Memory B cell (primary cell): ENCODE data around the gene NLRP6.

Experiments
- ATAC-seq: fragments of 150-1000 bp; cut with Tn5 transposase; 2 replicates; pipeline ENCODE4 v1.10.0; 2021; ENCODE audit warnings: low read depth, mild to moderate bottlenecking, moderate library complexity
- DNase-seq, 2 donors: peaks; one replicate each; pipeline ENCODE4 v3.0.0; 2022; ENCODE audit warnings: low spot score in 2 of 2
- H3K27ac Mint-ChIP-seq: one replicate; pipeline ENCODE4 v1.8.0; 2022; ENCODE audit warnings: mild to moderate bottlenecking, moderate library complexity, mixed read lengths
- H3K27me3 Mint-ChIP-seq: one replicate; pipeline ENCODE4 v1.8.0; 2022; ENCODE audit warnings: mixed read lengths
- H3K36me3 Mint-ChIP-seq: one replicate; pipeline ENCODE4 v1.8.0; 2022; ENCODE audit warnings: mild to moderate bottlenecking, mixed read lengths
- H3K4me1 Mint-ChIP-seq: one replicate; pipeline ENCODE4 v1.8.0; 2022; ENCODE audit warnings: mixed read lengths
- H3K4me3 Mint-ChIP-seq: one replicate; pipeline ENCODE4 v1.8.0; 2022; ENCODE audit warnings: mild to moderate bottlenecking, moderate library complexity, mixed read lengths
- H3K9me3 Mint-ChIP-seq: one replicate; pipeline ENCODE4 v1.8.0; 2022; ENCODE audit warnings: mixed read lengths

Gene NLRP6

DNA sequence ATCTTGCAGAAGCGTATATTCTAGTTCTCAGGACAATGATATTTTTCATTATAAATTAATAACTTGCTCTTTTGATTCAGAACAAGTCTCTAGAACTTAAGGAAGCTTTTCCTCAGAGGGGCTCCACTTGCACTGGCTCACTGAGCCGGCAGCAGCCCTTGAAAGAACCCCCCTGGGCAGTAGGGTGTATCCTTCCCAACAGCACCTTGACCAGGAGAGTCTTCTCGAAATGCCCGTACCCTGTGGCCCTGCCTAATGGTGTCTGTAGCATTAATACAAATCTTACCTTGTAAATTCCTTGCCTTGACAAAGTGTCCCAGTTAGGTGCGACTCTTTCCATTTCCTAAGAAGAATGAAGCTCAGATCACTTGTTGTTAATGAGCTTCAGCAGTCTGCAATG is 27.9 kb upstream of the NLRP6 start:
- Mint-ChIP-seq H3K27me3 (no peaks in the 10 kb centered on the region), H3K4me1 (peaks cover 8% of the 10 kb centered on the region), H3K4me3 (no peak overlapping the region), H3K27ac (no peak overlapping the region), H3K36me3 (peaks cover 36% of the 10 kb centered on the region), H3K9me3 (no peaks in the 10 kb centered on the region)
- ATAC-seq (no peak), DNase-seq (no peak)

DNA sequence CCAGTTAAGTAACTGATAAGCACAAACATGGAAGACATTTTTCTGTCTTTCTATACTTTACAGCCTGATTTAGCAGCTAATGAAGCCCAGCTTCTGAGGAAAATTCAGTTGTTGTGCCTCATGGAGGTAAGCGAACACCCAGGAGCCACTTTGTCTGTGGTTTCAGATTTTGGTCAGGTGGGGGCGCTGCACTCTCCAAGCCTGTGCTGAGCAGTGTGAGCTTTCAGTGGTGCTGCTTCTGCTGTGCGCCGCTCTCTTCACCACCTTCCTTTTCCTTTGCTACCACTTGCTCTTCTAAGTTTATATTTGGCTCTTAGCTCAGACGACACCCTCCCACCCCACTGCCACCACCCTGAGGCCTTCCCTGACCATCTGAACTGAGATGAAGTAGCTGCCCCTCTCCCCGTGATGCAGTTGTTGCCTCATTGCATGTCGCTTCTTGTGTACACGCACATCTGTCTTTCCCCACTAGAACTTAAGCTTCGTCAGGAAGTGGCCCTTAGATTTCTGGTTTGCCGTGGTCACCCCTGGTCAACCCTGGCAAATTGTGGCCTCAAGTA is 27.4 kb upstream of the NLRP6 start:
- DNase-seq = peak; percentile 70 to 79
- no peak overlapping the region for H3K27ac Mint-ChIP-seq
- H3K4me3 Mint-ChIP-seq = no peak overlapping the region
- H3K27me3 Mint-ChIP-seq = no peaks in the 10 kb centered on the region
- H3K36me3 Mint-ChIP-seq = peaks cover 32% of the 10 kb centered on the region
- peak; percentile 99 for ATAC-seq
- peaks cover 8% of the 10 kb centered on the region for H3K4me1 Mint-ChIP-seq
- peaks cover 1% of the 10 kb centered on the region for H3K9me3 Mint-ChIP-seq

DNA sequence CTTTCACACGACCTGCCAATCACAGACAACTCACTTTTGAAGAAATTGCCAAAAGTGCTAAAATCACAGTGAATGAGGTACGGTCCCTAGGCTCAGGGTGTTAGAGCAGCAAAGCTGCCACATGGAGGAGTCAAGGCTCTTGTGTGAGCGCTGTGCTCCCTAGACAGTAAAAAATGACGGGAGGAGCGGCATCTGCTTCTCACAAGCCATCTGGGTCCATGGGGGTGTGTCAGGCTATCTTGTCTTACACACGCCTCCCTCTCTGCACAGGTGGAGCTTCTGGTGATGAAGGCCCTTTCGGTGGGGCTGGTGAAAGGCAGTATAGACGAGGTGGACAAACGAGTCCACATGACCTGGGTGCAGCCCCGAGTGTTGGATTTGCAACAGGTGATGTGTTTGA is 26.7 kb upstream of the NLRP6 start:
- Mint-ChIP-seq H3K4me1 (peaks cover 11% of the 10 kb centered on the region), H3K27me3 (no peaks in the 10 kb centered on the region), H3K9me3 (peaks cover 1% of the 10 kb centered on the region), H3K36me3 (peaks cover 28% of the 10 kb centered on the region), H3K4me3 (no peak overlapping the region), H3K27ac (no peak overlapping the region)
- no peak for ATAC-seq
- DNase-seq = no peak

DNA sequence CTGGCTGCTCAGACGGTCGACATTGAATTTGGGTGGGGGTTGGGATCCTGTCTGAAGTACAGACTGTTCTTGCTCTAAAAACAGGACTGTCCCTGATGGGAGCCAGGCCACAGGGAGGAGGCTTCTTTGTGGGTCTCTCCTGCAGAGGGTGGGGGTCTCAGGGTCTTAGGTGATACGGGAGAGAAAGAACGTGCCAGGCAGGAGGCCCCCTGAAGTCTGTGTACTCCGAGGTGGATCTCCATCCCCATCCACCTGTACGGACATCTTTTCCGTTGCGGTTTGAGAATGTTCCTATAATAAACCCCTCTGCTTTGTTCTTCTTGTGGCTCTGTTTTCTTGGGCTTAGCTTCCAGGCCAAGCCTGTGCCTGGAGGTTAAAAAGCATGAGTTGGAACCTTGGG is 25.5 kb upstream of the NLRP6 start:
- ATAC-seq (no peak), DNase-seq (no peak)
- H3K9me3 Mint-ChIP-seq = peaks cover 1% of the 10 kb centered on the region
- H3K36me3 Mint-ChIP-seq = peaks cover 22% of the 10 kb centered on the region
- no peak overlapping the region for H3K4me3 Mint-ChIP-seq
- H3K27ac Mint-ChIP-seq = no peak overlapping the region
- no peaks in the 10 kb centered on the region for H3K27me3 Mint-ChIP-seq
- H3K4me1 Mint-ChIP-seq = peaks cover 15% of the 10 kb centered on the region

DNA sequence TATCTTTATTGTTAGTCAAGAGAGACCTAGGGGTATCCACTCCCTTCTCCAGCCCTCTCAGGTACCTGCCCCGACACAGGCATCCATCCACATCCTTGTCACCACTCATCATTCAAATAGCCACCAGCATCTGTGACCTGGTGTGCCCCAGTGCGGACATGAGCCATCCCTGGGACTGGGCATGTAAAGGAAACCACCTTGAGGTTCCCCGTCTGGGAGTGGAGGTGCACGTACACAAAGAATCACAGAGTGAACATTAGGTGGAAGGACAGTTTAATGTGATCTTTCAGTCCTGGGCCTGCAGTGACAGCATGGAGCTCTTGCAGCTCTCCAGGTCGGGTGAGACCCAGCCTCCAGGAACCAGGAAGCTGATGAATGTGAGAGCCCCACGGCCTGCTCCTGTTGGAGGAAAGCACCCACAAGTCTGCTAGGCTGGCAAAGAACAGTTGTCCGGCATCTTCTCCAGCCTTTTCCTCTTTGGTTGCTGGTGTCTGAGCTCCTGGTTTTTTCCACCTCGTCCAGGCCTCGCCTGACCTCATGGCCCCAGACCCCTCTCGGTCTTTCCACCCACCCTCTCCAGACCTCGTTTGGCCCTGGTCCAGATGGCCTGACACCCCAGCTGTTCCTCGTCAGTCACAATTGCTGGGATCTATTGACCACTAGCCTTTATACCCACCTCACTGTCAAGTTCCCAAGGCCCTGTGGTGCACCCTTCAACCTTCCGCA is 24.9 kb upstream of the NLRP6 start:
- H3K4me1 Mint-ChIP-seq = peaks cover 21% of the 10 kb centered on the region
- DNase-seq = no peak
- ATAC-seq = no peak
- peaks cover 1% of the 10 kb centered on the region for H3K9me3 Mint-ChIP-seq
- no peak overlapping the region for H3K4me3 Mint-ChIP-seq
- no peak overlapping the region for H3K27ac Mint-ChIP-seq
- H3K27me3 Mint-ChIP-seq = no peaks in the 10 kb centered on the region
- peaks cover 22% of the 10 kb centered on the region for H3K36me3 Mint-ChIP-seq

- Mint-ChIP-seq H3K36me3 (peaks cover 22% of the 10 kb centered on the region), H3K4me1 (peaks cover 22% of the 10 kb centered on the region), H3K27ac (no peak overlapping the region), H3K4me3 (no peak overlapping the region), H3K9me3 (peaks cover 1% of the 10 kb centered on the region), H3K27me3 (no peaks in the 10 kb centered on the region)
- DNase-seq (no peak), ATAC-seq (no peak)
Observed at GRCh38 chr11:253886-254270, 24.3 kb upstream of the NLRP6 start.

DNA sequence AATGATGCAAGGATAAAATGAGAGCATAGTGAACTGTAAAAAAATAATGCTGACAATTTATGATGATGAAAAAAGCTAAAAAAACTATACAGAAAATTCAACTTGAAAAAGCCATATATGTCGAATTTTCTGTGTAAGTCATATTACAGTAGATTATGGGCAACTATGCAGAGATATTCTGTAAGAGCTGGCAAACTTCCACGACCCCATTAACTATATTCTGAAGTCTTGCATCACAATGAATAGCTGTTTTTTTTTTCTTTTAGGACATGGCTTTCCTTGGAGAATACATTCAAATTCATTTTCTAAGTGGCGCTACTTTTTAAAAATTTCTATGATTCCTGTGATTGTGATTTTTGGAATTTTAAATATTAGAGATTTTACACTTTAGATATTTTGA is 23.0 kb upstream of the NLRP6 start:
- ATAC-seq (no peak), DNase-seq (no peak)
- Mint-ChIP-seq H3K27me3 (no peaks in the 10 kb centered on the region), H3K27ac (no peak overlapping the region), H3K9me3 (peaks cover 1% of the 10 kb centered on the region), H3K4me1 (peaks cover 19% of the 10 kb centered on the region), H3K36me3 (peaks cover 18% of the 10 kb centered on the region), H3K4me3 (no peak overlapping the region)

DNA sequence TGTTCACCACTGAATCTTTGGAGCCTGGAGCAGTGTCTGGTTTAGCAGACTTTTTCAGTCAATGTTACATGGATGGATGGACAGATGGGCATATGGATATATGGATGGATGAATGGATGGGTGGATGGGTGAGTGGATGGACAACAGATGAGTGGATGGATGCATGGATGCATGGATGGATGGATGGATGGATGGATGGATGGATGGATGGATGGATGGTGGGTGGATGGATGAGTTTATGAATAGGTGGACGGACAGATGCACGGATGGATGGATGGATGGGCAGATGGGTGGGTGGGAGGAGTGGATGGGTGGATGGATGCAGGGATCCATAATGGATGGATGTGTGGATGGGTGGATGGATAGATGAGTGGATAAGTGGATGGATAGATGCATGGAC is 22.4 kb upstream of the NLRP6 start:
- H3K27ac Mint-ChIP-seq = no peak overlapping the region
- DNase-seq (no peak), ATAC-seq (no peak)
- no peak overlapping the region for H3K4me3 Mint-ChIP-seq
- peaks cover 2% of the 10 kb centered on the region for H3K9me3 Mint-ChIP-seq
- peaks cover 18% of the 10 kb centered on the region for H3K36me3 Mint-ChIP-seq
- H3K27me3 Mint-ChIP-seq = no peaks in the 10 kb centered on the region
- H3K4me1 Mint-ChIP-seq = peaks cover 18% of the 10 kb centered on the region

DNA sequence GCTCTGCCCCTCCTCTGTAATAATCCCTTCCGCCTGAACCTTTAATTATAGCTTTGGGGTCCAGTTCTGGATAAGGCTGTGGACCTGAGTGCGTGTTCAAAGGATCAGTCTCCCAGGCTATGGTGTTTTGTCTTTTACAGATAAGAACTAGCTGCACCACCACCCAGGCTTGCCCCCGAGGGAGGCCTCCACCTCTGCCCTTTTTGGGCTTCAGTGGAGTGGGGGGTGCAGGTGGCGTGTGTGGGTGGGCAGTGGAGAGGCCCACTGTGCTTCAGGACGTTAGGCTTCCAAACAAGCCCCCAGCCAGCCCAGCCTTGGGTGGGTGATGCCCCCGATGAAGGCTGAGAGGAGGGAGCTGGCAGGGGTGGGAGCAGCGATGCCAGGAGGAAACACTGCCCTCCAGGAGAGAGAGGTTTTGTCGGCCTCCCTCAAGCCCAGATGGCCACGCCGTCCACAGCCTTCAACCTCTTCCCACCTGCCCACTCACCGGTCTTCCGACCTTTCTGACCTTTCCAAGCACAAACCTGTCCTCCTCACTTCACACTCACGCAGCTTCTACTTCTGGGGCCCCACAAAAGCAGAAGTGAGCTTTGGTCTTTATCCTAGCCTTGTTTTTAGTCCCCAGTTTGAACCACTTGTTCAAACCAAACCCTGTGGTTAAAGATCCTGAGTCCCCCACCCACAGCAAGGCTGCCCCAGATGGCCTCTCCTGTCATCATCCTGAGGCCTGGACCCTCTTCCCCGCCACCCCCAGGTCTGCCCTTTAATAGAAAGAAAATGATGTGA is 21.1 kb upstream of the NLRP6 start:
- no peaks in the 10 kb centered on the region for H3K27me3 Mint-ChIP-seq
- H3K4me3 Mint-ChIP-seq = peak overlapping the region; percentile 11
- H3K27ac Mint-ChIP-seq = no peak overlapping the region
- peaks cover 8% of the 10 kb centered on the region for H3K9me3 Mint-ChIP-seq
- DNase-seq (no peak), ATAC-seq (peak; percentile 87)
- peaks cover 15% of the 10 kb centered on the region for H3K36me3 Mint-ChIP-seq
- peaks cover 16% of the 10 kb centered on the region for H3K4me1 Mint-ChIP-seq

- peaks cover 16% of the 10 kb centered on the region for H3K4me1 Mint-ChIP-seq
- H3K36me3 Mint-ChIP-seq = peaks cover 11% of the 10 kb centered on the region
- DNase-seq (no peak), ATAC-seq (no peak)
- peaks cover 9% of the 10 kb centered on the region for H3K9me3 Mint-ChIP-seq
- H3K27ac Mint-ChIP-seq = no peak overlapping the region
- no peaks in the 10 kb centered on the region for H3K27me3 Mint-ChIP-seq
- no peak overlapping the region for H3K4me3 Mint-ChIP-seq
Observed at GRCh38 chr11:257766-258493, 20.3 kb upstream of the NLRP6 start.

DNA sequence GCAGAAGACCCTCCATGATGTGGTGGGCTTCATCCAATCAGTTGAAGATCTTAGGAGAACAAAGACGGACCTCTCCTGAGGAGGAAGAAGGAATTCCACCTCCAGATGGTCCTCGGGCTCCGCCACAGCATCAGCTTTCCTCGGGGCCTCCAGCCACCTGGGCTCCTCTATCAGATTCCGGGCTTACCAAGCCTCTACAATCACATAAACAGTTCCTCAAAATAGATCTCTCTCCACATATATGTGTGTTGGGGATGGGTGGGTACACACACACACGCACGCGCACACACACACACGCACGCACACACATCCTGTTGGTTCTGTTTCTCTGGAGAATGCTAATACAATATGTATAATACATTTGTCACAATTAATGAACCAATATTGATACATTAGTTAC is 18.8 kb upstream of the NLRP6 start:
- ATAC-seq (no peak), DNase-seq (no peak)
- Mint-ChIP-seq H3K4me3 (no peak overlapping the region), H3K27me3 (no peaks in the 10 kb centered on the region), H3K4me1 (peaks cover 16% of the 10 kb centered on the region), H3K9me3 (peaks cover 9% of the 10 kb centered on the region), H3K36me3 (peaks cover 3% of the 10 kb centered on the region), H3K27ac (no peak overlapping the region)

- DNase-seq = no peak
- no peak for ATAC-seq
- Mint-ChIP-seq H3K36me3 (peaks cover 3% of the 10 kb centered on the region), H3K9me3 (peaks cover 9% of the 10 kb centered on the region), H3K4me1 (peaks cover 11% of the 10 kb centered on the region), H3K27me3 (no peaks in the 10 kb centered on the region), H3K27ac (no peak overlapping the region), H3K4me3 (no peak overlapping the region)
Observed at GRCh38 chr11:261624-262023, 16.6 kb upstream of the NLRP6 start.

- peak overlapping the region; percentile 91 for H3K4me3 Mint-ChIP-seq
- peak overlapping the region; percentile 99 for H3K27ac Mint-ChIP-seq
- H3K36me3 Mint-ChIP-seq = no peaks in the 10 kb centered on the region
- no peaks in the 10 kb centered on the region for H3K27me3 Mint-ChIP-seq
- ATAC-seq (no peak), DNase-seq (no peak)
- peaks cover 18% of the 10 kb centered on the region for H3K4me1 Mint-ChIP-seq
- peaks cover 3% of the 10 kb centered on the region for H3K9me3 Mint-ChIP-seq
Observed at GRCh38 chr11:266676-267439, 11.3 kb upstream of the NLRP6 start.
